HEK293T (cell line): ENCODE results near the gene DACH1.

Experiments
- ARNT ChIP-seq: fragments of 450-650 bp; IDR thresholded peaks from 2 replicates; pipeline ENCODE4 v1.6.1; 2017; ENCODE audit warnings: mild to moderate bottlenecking
- CTBP1 ChIP-seq: fragments of 450-650 bp; IDR thresholded peaks from 2 replicates; pipeline ENCODE4 v1.6.1; 2016; ENCODE audit warnings: borderline replicate concordance
- ELF4 ChIP-seq: fragments of 450-650 bp; IDR thresholded peaks from 2 replicates; pipeline ENCODE4 v1.6.1; 2017; ENCODE audit warnings: antibody characterized with exemption
- FOXA1 ChIP-seq: fragments of 450-650 bp; IDR thresholded peaks from 2 replicates; pipeline ENCODE4 v1.6.1; 2016; ENCODE audit warnings: mild to moderate bottlenecking
- FOXM1 ChIP-seq: fragments of 450-650 bp; IDR thresholded peaks from 2 replicates; pipeline ENCODE4 v1.6.1; 2017; ENCODE audit warnings: mild to moderate bottlenecking, borderline replicate concordance
- NFRKB ChIP-seq: fragments of 450-650 bp; IDR thresholded peaks from 2 replicates; pipeline ENCODE4 v1.6.1; 2016; ENCODE audit warnings: mild to moderate bottlenecking, moderate library complexity
- SP1 ChIP-seq: fragments of 450-650 bp; IDR thresholded peaks from 2 replicates; pipeline ENCODE4 v1.6.1; 2017
- SUZ12 ChIP-seq: fragments of 450-650 bp; IDR thresholded peaks from 2 replicates; pipeline ENCODE4 v1.6.1; 2016; ENCODE audit warnings: mild to moderate bottlenecking
- TARDBP ChIP-seq: fragments of 450-650 bp; IDR thresholded peaks from 2 replicates; pipeline ENCODE4 v1.6.1; 2016

GRCh38 chr13:71464686-71465085, 402.3 kb downstream of the DACH1 start:
- no peak for TF ChIP-seq FOXM1
- no peak for TF ChIP-seq CTBP1
- TF ChIP-seq ARNT = no peak
- TF ChIP-seq SUZ12 = no peak
- TF ChIP-seq SP1 = no peak
- TF ChIP-seq ELF4 = no peak
- no peak for TF ChIP-seq FOXA1
- no peak for TF ChIP-seq NFRKB
- no peak for TF ChIP-seq TARDBP
